OCI-LY3 (cell line): ENCODE data around the gene ZNF438.
"Not testable (repeated sequence)": the region's sequence is repeated elsewhere in the genome, so short reads cannot be mapped to it uniquely, and the experiment has no call there.

Experiments used
- H2AFZ ChIP-seq: fragments of 200-600, 300-600 bp; shearing (Covaris generic); 2 replicates; pipeline ENCODE4 v1.6.0; 2014; ENCODE audit warnings: antibody characterized with exemption, low read depth, low read length
- H3K27ac ChIP-seq: fragments of 200-600, 300-600 bp; sonication (generic); 2 replicates; pipeline ENCODE4 v1.5.1; 2014; ENCODE audit warnings: mild to moderate bottlenecking, low read length, moderate library complexity, mixed read lengths
- H3K27me3 ChIP-seq: fragments of 200-600, 300-600 bp; sonication (generic); 2 replicates; pipeline ENCODE4 v1.6.1; 2014; ENCODE audit warnings: low read depth, low read length, mixed read lengths
- H3K36me3 ChIP-seq: fragments of 200-600, 300-600 bp; sonication (generic); replicated peaks from 2 replicates; pipeline ENCODE3; 2014; ENCODE audit warnings: low read depth, low read length, mixed read lengths
- H3K4me1 ChIP-seq: fragments of 300-600, 200-600 bp; sonication (generic); 2 replicates; pipeline ENCODE4 v1.6.1; 2014; ENCODE audit warnings: low read length, mixed read lengths
- H3K4me2 ChIP-seq: fragments of 200-600, 300-600 bp; sonication (generic); 2 replicates; pipeline ENCODE4 v1.6.1; 2014; ENCODE audit warnings: low read length, mixed read lengths
- H3K4me3 ChIP-seq: fragments of 300-600, 200-600 bp; sonication (generic); 2 replicates; pipeline ENCODE4 v1.5.1; 2014; ENCODE audit warnings: antibody characterized with exemption, mild to moderate bottlenecking, low read length, moderate library complexity
- H3K79me2 ChIP-seq: fragments of 300-600, 200-600 bp; shearing (Covaris generic); 2 replicates; pipeline ENCODE4 v1.6.1; 2014; ENCODE audit warnings: mild to moderate bottlenecking, low read length, mixed read lengths
- H3K9ac ChIP-seq: fragments of 300-600, 200-600 bp; shearing (Covaris generic); 2 replicates; pipeline ENCODE4 v1.6.0; 2014; ENCODE audit warnings: mild to moderate bottlenecking, low read length, moderate library complexity
- H3K9me3 ChIP-seq: fragments of 200-600, 300-600 bp; shearing (Covaris generic); 2 replicates; pipeline ENCODE4 v1.6.1; 2014; ENCODE audit warnings: low read length, mixed read lengths; ENCODE audit not compliant: insufficient read depth
- H4K20me1 ChIP-seq: fragments of 200-600, 300-600 bp; sonication (generic); 2 replicates; pipeline ENCODE4 v1.6.1; 2016; ENCODE audit warnings: low read length, mixed read lengths; ENCODE audit not compliant: insufficient read depth
- EZH2phosphoT487 ChIP-seq: fragments of 200-600 bp; shearing (Covaris generic); IDR thresholded peaks from 2 replicates; pipeline ENCODE4 v1.6.1; 2018; ENCODE audit warnings: antibody characterized with exemption, mixed run types, low read depth
- TF ChIP-seq, protein P1 (sequence below): fragments of 200-600, 300-600 bp; sonication (generic); IDR thresholded peaks from 2 replicates; pipeline ENCODE4 v1.5.1; 2014; ENCODE audit warnings: antibody characterized with exemption, low read length, low read depth

The ZNF438 gene

GRCh38 chr10:31058795-31059703 is 27.4 kb upstream of the ZNF438 start:
- no peak overlapping the region for H2AFZ ChIP-seq
- TF ChIP-seq, protein P1, sequence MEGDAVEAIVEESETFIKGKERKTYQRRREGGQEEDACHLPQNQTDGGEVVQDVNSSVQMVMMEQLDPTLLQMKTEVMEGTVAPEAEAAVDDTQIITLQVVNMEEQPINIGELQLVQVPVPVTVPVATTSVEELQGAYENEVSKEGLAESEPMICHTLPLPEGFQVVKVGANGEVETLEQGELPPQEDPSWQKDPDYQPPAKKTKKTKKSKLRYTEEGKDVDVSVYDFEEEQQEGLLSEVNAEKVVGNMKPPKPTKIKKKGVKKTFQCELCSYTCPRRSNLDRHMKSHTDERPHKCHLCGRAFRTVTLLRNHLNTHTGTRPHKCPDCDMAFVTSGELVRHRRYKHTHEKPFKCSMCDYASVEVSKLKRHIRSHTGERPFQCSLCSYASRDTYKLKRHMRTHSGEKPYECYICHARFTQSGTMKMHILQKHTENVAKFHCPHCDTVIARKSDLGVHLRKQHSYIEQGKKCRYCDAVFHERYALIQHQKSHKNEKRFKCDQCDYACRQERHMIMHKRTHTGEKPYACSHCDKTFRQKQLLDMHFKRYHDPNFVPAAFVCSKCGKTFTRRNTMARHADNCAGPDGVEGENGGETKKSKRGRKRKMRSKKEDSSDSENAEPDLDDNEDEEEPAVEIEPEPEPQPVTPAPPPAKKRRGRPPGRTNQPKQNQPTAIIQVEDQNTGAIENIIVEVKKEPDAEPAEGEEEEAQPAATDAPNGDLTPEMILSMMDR = no peak
- no peak for TF ChIP-seq EZH2phosphoT487

DNA sequence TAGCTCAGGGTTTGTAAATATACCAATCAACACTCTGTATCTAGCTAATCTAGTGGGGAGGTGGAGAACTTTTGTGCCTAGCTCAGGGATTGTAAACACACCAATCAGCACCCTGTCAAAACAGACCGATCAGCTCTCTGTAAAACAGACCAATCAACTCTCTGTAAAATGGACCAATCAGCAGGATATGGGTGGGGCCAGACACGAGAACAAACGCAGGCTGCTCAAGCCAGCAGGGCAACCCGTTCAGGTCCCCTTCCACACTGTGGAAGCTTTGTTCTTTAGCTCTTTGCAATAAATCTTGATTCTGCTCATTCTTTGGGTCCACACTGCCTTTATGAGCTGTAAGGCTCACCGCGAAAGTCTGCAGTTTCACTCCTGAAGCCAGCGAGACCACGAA is 25.0 kb upstream of the ZNF438 start:
- not testable (repeated sequence) for H3K9me3 ChIP-seq, H2AFZ ChIP-seq, H3K79me2 ChIP-seq, H3K4me2 ChIP-seq, H3K36me3 ChIP-seq, H3K9ac ChIP-seq, H4K20me1 ChIP-seq, H3K4me1 ChIP-seq, H3K4me3 ChIP-seq, H3K27ac ChIP-seq, H3K27me3 ChIP-seq

More at GRCh38 chr10:31058795-31059703, 27.4 kb upstream of the ZNF438 start:
- Histone ChIP-seq H3K4me2 (no peak overlapping the region), H3K27me3 (no peaks in the 10 kb centered on the region), H3K27ac (no peak overlapping the region), H3K4me3 (no peak overlapping the region), H3K79me2 (no peaks in the 10 kb centered on the region), H3K4me1 (peaks cover 2% of the 10 kb centered on the region), H3K36me3 (no peaks in the 10 kb centered on the region), H3K9me3 (no peaks in the 10 kb centered on the region), H3K9ac (no peak overlapping the region), H4K20me1 (no peaks in the 10 kb centered on the region)

GRCh38 chr10:31055573-31056251 is 24.0 kb upstream of the ZNF438 start:
- Histone ChIP-seq H3K4me1 (no peaks in the 10 kb centered on the region), H4K20me1 (no peaks in the 10 kb centered on the region), H3K27me3 (no peaks in the 10 kb centered on the region), H2AFZ (no peak overlapping the region), H3K4me3 (no peak overlapping the region), H3K36me3 (no peaks in the 10 kb centered on the region), H3K9ac (no peak overlapping the region), H3K27ac (no peak overlapping the region), H3K79me2 (no peaks in the 10 kb centered on the region), H3K9me3 (no peaks in the 10 kb centered on the region), H3K4me2 (no peak overlapping the region)
- no peak for TF ChIP-seq EZH2phosphoT487
- TF ChIP-seq, protein P1 = no peak

GRCh38 chr10:31051703-31052102 is 20.0 kb upstream of the ZNF438 start:
- no peak overlapping the region for H3K27ac ChIP-seq
- H3K4me1 ChIP-seq = no peaks in the 10 kb centered on the region
- H4K20me1 ChIP-seq = no peaks in the 10 kb centered on the region
- H3K79me2 ChIP-seq = no peaks in the 10 kb centered on the region
- TF ChIP-seq EZH2phosphoT487 = no peak
- TF ChIP-seq, protein P1 = no peak
- no peaks in the 10 kb centered on the region for H3K36me3 ChIP-seq
- no peak overlapping the region for H3K4me3 ChIP-seq
- no peak overlapping the region for H3K9ac ChIP-seq
- no peaks in the 10 kb centered on the region for H3K9me3 ChIP-seq
- no peak overlapping the region for H2AFZ ChIP-seq
- no peak overlapping the region for H3K4me2 ChIP-seq
- no peaks in the 10 kb centered on the region for H3K27me3 ChIP-seq
